Activated CD4-positive, alpha-beta T cell treated with anti-CD3 and anti-CD28 coated beads, Interleukin-2, amount 50 U/mL, for 4 hours (primary cell): Measurements from ENCODE around the gene RIF1.

Source experiments
- DNase-seq, 2 experiments: peaks; one replicate each; pipeline ENCODE4 v3.0.0-alpha.2; 2020

The RIF1 gene, protein sequence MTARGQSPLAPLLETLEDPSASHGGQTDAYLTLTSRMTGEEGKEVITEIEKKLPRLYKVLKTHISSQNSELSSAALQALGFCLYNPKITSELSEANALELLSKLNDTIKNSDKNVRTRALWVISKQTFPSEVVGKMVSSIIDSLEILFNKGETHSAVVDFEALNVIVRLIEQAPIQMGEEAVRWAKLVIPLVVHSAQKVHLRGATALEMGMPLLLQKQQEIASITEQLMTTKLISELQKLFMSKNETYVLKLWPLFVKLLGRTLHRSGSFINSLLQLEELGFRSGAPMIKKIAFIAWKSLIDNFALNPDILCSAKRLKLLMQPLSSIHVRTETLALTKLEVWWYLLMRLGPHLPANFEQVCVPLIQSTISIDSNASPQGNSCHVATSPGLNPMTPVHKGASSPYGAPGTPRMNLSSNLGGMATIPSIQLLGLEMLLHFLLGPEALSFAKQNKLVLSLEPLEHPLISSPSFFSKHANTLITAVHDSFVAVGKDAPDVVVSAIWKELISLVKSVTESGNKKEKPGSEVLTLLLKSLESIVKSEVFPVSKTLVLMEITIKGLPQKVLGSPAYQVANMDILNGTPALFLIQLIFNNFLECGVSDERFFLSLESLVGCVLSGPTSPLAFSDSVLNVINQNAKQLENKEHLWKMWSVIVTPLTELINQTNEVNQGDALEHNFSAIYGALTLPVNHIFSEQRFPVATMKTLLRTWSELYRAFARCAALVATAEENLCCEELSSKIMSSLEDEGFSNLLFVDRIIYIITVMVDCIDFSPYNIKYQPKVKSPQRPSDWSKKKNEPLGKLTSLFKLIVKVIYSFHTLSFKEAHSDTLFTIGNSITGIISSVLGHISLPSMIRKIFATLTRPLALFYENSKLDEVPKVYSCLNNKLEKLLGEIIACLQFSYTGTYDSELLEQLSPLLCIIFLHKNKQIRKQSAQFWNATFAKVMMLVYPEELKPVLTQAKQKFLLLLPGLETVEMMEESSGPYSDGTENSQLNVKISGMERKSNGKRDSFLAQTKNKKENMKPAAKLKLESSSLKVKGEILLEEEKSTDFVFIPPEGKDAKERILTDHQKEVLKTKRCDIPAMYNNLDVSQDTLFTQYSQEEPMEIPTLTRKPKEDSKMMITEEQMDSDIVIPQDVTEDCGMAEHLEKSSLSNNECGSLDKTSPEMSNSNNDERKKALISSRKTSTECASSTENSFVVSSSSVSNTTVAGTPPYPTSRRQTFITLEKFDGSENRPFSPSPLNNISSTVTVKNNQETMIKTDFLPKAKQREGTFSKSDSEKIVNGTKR (N-terminal part only)

DNA sequence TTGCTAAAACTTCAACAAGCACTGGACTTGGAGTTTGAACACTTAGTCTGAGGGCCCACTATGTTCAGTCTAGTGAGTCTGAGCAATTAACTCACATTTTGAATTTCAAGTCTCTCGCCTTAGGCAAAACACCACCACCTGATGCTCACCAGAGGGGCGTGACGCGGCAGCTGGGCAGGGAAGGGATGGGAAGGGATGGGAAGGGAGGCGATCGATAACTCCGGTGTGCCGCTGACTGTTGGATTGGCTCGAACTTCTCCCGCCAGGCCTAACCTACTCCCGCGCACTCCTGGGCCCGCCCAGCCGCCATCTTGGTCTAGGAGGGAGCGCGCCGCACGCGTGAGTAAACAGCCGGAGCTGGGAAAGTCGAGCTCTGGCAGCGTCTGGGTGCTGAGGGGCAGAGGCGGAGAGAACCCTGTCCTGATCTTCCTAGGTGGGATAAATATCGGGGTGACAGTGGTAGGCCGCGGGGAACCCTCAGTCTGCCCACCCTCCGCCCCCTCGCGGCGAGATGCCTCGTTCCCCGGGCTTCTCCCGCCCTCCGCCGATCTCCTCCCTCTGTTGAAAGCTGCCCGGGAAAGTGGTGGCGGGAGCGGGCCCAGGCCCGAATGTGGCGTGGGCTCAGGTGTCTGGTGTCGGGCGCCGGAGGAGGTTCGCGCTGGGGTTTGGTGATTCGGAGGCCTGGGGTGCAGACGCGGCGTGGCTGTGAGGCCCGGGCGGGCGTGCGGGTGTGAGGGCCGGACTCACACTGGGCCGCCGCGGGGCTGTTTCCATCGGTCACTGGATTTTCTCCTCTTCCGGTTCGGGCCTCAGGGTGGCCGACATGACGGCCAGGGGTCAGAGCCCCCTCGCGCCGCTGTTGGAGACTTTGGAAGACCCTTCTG lies at the start of gene RIF1:
Gene RIF1 (plus strand): TSS at position 302 of the 884 bp plus-strand sequence. CDS start 522 bp downstream, at position 824.
- DNase-seq = peak; percentile 73 to 74

GRCh38 chr2:151361674-151362370 lies 47.9 kb upstream of the RIF1 start:
- DNase-seq = no peak

DNA sequence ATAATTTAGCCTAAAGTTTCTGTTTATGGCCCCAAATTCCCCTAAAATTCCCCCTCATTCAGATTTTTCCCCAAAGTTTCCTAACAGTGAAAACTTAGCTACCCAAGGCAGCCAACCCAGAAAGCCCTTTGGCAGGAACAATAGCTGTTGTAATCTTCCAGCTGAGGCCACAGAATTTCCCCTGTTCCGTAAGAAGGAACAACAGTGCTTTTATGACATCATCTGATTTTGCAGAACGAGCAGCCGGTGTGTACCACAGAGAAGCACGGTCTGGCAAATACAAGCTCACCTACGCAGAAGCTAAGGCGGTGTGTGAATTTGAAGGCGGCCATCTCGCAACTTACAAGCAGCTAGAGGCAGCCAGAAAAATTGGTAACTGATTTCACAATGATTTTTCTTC lies 46.0 kb upstream of the RIF1 start:
- DNase-seq = no peak

DNA sequence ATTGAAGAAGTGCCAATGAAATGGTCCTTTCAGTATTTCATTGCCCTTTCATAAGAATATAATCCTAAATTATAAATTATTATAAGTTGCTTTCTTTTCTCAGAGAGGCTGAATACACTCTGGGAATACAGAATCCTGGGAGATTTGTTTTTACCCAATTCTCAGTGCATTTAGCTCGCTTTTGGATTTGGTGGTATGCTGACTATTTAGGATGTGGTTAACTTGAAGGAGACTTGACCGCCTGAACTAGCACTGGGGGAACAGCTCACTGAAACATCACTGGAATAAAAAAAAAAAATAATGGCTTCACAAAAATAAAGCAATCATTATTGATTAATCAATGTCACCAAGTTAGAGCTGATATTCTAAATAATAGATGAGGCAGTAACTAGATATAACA lies 42.1 kb upstream of the RIF1 start:
- DNase-seq = no peak

DNA sequence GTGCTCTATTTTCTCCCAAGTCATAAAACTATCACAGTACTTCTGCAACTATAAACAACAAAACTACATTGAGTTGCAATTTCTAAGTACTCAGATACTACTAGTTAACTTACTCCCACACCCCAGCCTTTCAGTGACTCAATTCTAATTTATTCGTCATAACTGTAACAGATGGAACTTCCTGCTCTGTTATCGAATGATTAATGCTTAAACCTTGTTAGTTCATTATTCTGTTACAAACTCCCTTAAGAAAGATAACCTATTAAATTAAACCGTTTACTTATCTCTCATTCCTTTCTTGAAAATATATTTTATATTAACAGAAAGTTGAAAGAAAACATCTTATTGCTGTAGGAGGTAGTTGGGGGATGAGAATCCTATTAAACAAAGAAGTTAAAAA lies 35.3 kb upstream of the RIF1 start:
- DNase-seq = no peak

- no peak for DNase-seq
Observed at GRCh38 chr2:151379169-151379568, 30.5 kb upstream of the RIF1 start.

- DNase-seq = no peak
Observed at GRCh38 chr2:151380580-151381235, 29.0 kb upstream of the RIF1 start.

DNA sequence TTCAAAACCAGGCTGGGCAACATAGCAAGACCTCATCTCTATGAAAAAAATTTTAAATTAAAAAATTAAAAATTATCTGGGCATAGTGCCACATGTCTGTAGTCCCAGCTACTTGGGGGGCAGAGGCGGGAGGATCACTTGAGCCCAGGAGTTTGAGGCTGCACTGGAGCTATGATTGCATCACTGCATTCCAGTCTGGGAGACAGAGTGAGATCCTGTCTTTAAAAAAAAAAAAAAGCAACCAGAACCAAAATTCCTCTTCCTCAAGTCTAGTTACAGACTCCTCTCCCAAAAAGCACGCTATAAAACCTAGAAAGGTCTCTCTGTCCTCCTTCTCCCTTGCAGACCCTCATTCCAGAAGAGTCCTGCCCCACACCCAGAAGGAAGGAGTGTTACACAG lies 28.4 kb upstream of the RIF1 start:
- no peak for DNase-seq

- DNase-seq = no peak
Observed at GRCh38 chr2:151388011-151388410, 21.7 kb upstream of the RIF1 start.

DNA sequence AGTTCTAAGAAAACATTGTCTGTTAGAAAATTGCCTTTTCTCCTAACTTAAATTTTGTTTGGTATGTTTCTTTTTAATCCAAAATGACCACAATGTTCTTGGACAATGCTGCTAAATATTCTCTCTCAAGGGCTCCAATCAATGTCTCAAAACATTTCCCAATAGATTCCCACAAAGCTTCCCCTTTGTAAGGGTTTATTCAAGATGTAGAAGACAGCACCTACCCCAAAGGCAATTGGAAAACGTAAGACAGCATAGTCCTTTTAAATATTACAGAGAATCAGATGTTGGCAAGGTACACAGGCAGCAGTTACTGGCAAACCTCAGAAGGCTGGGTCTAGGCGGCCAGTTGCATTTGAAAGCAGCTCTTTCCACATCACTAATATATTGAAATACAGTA lies 18.3 kb upstream of the RIF1 start:
- DNase-seq = no peak

GRCh38 chr2:151394509-151394908 lies 15.2 kb upstream of the RIF1 start:
- no peak for DNase-seq

- DNase-seq = no peak
Observed at GRCh38 chr2:151395509-151396374, 14.0 kb upstream of the RIF1 start.

DNA sequence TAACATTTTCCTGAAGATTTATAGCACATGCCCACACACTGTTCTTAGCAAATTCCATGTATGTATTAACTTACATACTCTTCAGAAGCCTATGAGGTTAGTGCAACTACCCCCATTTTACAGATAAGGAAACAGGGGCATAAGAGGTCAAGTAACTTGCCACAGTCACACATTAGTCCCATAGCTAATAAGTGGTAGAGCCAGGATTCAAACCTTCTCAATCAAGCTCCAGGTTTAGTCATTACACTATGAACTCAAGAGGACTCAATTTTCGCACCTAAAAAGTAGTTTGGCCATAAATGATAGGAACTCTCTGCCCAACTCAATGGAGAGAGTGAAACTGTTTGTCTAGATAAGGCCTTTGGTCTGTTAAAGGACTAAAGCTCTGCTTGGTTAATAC lies 9.7 kb upstream of the RIF1 start:
- DNase-seq = no peak

GRCh38 chr2:151401149-151401548 lies 8.6 kb upstream of the RIF1 start:
- DNase-seq = no peak

DNA sequence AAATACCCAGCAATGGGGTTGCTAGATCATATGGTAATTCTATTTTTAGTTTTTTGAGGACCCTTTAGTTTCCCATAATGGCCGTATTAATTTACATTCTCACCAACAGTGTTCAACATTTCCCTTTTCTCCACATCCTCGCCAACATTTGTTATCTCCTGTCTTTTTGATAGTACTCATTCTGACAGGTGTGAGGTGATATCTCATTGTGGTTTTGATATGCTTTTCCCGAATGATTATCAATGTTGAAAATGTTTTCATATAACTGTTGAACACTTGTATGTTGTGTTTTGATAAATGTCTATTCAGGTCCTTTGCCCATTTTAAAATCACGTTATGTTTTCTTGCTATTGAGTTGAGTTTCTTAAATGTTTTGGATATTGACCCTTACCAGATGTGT lies 5.8 kb upstream of the RIF1 start:
- no peak for DNase-seq

GRCh38 chr2:151405376-151405775 lies 4.3 kb upstream of the RIF1 start:
- no peak for DNase-seq

DNA sequence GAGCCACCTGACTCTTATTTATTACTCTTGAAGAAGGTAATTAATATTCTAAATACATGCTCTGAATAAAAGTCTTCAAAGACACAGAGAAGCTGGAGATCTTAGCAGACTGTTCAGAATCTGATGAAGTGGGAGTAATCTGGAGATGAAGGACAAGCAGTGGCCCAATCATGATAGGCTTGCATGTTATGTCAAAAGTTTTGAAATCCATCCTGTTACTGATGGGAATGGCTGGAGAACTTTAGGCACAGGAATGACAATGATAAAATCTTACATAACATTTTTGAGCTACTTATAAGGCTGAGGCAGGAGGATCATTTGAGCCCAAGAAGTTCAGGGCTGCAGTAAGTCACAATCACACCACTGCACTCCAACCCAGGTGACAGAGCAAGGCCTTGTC lies 2.4 kb upstream of the RIF1 start:
- no peak for DNase-seq

DNA sequence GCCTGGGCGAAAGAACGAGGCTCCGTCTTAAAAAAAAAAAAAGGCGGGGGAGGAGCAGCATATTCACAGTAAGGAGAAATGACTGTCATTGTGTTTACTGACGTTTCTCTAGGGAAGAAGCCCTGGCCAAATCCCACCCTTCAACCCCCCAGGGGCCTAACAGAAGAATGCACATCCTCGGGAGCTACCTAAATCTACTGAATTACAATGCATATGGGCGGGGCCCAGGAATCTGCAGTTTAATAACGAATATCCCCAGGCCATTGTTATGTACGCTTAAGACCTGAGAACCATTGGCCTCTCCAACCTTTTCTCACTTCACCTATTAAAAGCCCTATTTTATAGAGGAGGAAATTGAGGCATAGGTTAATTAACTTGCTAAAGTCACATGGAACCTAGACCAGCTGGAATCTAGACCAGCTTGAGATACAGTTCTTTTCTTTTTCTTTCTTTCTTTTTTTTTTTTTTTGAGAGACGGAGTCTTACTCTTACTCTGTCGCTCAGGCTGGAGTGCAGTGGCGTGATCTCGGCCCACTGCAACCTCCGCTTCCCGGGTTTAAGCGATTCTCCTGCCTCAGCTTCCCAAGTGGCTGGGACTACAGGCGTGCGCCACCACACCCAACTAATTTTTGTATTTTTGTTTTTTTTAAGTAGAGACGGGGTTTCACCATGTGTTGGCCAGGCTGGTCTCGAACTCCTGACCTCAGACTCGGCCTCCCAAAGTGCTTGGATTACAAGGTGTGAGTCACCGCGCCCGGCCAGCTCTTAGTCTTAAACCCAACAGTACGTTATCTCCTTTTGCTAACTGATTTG lies 708 bp upstream of the RIF1 start:
- DNase-seq = no peak

DNA sequence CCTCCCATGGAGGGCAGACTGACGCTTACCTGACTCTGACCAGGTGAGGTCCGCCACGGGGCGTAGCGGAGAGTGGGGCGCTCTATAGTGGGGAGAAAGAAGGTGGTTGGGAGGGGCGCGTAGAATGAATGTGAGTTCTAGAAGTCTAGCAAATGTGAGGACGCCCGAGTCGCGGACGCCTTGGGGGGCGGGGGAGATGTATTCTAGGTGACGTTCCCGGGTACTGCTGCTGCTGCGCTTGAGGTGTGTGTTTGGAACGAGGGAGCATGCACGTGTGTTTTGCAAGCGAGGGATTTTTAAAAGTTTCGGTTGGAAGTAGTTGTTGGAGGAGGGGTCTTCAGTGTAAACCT lies 758 bp downstream of the RIF1 start:
- DNase-seq = peak; percentile 35 to 41
